ENCODE measurements around the gene SNRK. TPM values are rescaled to one million over a fixed set of nuclear protein-coding genes. Genes with fewer than 3 reads are reported as not detected.

SNRK gene
- 9.2 and 11.4 TPM in 2 replicates for total RNA-seq (2014; rRNA removed; shearing (Covaris generic))

DNA sequence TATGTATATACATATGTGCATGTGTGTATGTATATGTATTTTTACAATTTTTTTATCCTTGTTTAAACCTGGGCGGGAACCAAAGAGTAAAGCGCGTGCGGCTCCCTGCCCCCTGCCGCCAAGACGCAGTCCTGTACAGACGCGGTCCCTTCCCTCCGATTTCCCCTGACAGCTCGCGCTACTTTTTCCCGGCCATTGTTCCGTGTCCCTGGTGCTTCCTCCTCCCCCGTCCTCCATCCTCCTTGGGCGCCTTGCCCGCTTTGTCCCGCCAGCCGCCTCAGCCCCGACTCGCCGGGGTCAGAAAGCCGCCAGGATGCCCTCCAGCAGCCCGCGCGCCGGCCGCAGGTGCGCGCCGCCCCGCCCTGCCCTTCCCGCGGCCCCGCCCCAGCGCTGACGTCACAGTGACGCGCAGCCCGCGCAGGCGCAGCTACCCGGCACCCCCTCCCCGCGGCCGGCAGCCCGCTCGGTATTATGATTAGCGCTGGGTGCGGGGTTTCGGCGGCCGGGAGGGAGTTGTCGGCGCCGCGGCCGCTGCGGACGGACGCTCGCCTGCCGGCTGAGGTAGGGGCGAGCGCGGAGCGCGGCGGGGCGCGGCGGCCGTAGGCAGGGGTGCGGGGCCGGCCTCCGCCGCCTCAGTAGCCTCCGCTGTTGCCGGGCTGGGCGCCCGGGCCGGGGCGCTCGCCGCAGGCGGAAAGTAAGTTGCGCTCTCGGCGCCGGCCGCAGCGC is at the start of gene SNRK:
SNRK (plus strand) TSS at position 426 of the 726 bp plus-strand sequence. CDS start 16,664 bp downstream, outside the sequence.
- peak; percentile 42 for DNase-seq (ENCODE audit: low spot score)

DNA sequence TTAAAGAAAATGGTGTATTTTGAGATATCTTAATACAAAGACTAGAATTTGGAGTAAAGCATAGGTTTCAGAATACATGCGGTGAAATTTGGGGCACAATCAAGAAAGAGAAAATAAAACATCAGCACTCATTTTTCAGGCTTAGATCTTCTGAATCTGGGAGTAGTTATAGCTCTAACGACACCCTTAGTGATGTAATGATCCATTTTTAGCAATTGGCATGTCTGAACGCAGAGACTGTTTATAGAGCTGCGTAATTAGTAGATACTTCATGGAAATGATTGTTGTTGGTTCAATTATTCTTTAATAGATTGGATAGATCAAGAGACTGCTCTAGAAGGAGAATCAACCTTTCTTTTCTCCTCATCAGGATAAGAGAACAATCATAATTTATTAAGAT is 47.5 kb upstream of the SNRK start:
- DNase-seq (ENCODE audit: low spot score): no peak

- no peak for DNase-seq (ENCODE audit: low spot score)
Observed at GRCh38 chr3:43239755-43240154, 46.6 kb upstream of the SNRK start.

GRCh38 chr3:43243590-43244587 is 42.5 kb upstream of the SNRK start:
- DNase-seq (ENCODE audit: low spot score): no peak

DNA sequence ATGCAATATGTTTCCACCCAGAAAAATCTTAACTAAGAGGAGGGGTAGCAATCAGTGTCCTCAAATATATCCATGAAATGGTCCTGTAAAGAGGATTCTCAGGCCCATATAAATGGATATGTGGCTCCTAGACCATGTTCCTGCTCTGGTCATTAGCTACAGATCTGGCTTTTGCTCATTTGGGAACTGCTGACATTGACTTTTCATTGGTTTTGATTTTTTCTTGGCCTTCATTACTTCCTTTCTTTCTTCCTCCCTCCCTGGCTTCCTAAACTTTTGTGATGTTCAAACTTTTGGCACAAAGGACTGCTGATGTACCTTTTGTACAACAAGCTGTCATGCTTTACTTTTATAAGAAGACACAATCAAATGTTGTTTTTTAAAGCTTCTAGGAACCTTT is 41.6 kb upstream of the SNRK start:
- no peak for DNase-seq (ENCODE audit: low spot score)

DNA sequence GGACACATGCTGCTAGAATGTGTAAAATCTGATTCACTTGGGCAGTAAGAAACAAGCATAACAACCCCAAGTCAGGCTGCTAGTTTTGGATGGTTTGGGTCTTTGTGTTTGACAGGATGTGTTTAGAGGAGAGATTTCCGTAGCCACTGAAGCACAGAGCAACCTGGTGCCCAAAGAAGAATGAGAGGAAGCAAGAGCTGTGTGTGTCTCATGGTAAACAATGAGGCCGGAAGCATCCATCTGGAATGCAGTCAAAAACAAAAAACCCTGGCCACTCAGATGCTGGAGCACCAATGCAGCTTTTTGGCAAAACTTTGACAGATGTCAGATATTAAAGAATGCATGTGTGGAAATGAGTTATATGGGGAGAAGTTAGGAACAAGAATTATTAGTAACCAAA is 39.4 kb upstream of the SNRK start:
- DNase-seq (ENCODE audit: low spot score): no peak

GRCh38 chr3:43247561-43248184 is 38.7 kb upstream of the SNRK start:
- DNase-seq (ENCODE audit: low spot score): no peak

- DNase-seq (ENCODE audit: low spot score): no peak
Observed at GRCh38 chr3:43248185-43248583, 38.2 kb upstream of the SNRK start.

GRCh38 chr3:43248973-43249372 is 37.4 kb upstream of the SNRK start:
- DNase-seq (ENCODE audit: low spot score): no peak

- DNase-seq (ENCODE audit: low spot score): no peak
Observed at GRCh38 chr3:43249405-43249804, 36.9 kb upstream of the SNRK start.

- DNase-seq (ENCODE audit: low spot score): no peak
Observed at GRCh38 chr3:43253294-43253693, 33.0 kb upstream of the SNRK start.

- DNase-seq (ENCODE audit: low spot score): no peak
Observed at GRCh38 chr3:43254125-43254524, 32.2 kb upstream of the SNRK start.

- DNase-seq (ENCODE audit: low spot score): no peak
Observed at GRCh38 chr3:43255662-43256061, 30.7 kb upstream of the SNRK start.

DNA sequence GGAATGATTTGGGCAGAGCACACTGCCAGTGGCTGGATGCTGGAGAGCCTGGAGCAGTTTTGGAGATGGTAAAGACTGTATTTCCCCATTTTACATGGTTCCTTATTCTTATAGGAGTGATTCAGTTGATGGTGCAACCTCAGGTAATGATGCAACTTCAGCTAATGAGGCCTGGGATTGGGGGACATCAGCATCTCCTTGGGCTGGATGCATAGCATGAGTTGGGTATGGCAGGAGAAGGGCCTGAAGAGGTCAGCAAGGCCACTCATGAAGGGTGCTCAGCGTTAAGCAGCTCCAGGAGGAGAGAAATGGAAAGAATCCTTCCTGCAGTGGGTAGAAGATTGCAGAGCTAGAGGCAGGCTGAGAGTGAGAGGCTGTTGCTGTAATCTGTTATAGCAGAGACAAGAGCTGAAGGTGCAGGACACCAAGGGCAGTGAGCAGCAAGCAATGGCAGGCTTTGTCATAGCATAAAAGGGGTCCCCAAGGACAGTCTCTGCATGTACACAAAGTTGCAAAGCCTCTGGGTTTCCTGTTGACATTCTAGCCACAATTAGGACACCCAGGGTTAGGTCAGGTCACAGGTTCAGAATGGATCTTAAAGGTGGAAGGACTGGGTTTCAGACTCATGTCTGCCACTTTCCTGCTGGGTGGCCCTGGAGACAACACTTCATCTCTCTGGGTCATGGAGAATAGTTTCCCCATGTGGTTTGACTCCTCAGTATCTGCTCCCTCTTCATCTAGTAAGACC is 29.5 kb upstream of the SNRK start:
- DNase-seq (ENCODE audit: low spot score): no peak

- DNase-seq (ENCODE audit: low spot score): no peak
Observed at GRCh38 chr3:43257850-43258249, 28.5 kb upstream of the SNRK start.

DNA sequence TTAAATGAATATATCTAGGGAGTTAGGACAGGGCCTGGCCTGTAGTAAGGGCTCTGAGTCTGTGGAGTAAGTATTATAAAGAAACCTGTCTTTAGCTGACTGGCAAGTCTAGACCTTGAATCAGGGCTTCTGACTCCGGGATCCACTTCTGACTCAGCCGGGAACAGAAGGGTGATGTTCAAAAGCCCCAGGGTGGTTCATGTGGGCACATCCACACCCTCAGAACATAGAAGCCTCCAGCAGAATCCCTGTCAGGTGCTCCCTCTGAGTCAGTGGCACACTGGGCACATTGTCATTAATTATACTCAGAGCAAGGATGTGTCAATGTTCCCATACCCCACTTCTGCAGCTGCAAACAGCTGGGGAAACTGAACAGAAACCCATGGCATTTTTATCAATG is 26.7 kb upstream of the SNRK start:
- DNase-seq (ENCODE audit: low spot score): no peak

- DNase-seq (ENCODE audit: low spot score): no peak
Observed at GRCh38 chr3:43260412-43260811, 25.9 kb upstream of the SNRK start.

GRCh38 chr3:43262194-43262593 is 24.1 kb upstream of the SNRK start:
- DNase-seq (ENCODE audit: low spot score): no peak

DNA sequence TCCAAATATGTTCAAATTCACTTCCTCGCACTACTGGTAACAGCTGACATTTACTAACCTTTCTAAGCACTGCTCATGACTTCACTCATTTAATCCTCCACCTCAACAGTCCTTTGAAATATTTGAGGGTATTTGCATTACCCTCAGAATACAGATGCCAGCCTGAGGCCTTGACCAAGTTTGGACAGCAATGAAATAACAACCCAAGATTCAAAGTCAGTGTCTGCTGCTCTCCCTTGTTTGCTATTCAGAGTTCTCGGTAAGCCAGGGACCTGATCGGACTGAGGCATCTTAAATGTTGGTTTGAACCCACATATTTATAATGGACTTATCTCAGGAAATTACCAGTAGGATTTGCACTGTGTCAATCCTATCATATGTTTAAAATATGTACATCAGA is 19.9 kb upstream of the SNRK start:
- DNase-seq (ENCODE audit: low spot score): no peak

- no peak for DNase-seq (ENCODE audit: low spot score)
Observed at GRCh38 chr3:43266995-43267394, 19.3 kb upstream of the SNRK start.

GRCh38 chr3:43268636-43269035 is 17.7 kb upstream of the SNRK start:
- no peak for DNase-seq (ENCODE audit: low spot score)

GRCh38 chr3:43270078-43270477 is 16.3 kb upstream of the SNRK start:
- DNase-seq (ENCODE audit: low spot score): no peak
